SU-DHL-6 (cell line): Measurements from ENCODE around the gene KAZN.

ENCODE experiments used
- H2AFZ ChIP-seq: fragments of 200-600 bp; sonication (generic); 2 replicates; pipeline ENCODE4 v1.6.1; 2014; ENCODE audit warnings: low read depth, mild to moderate bottlenecking, moderate library complexity, mixed read lengths, antibody characterized with exemption, low read length; ENCODE audit not compliant: severe bottlenecking
- H3F3A ChIP-seq: fragments of 200-600 bp; shearing (Covaris generic); 2 replicates; pipeline ENCODE4 v1.6.0; 2016; ENCODE audit warnings: antibody characterized with exemption, mild to moderate bottlenecking; ENCODE audit not compliant: insufficient read depth
- H3K27ac ChIP-seq: fragments of 200-600 bp; sonication (generic); 2 replicates; pipeline ENCODE4 v1.5.1; 2016; ENCODE audit warnings: low read depth, mild to moderate bottlenecking, low read length, moderate library complexity, mixed read lengths
- H3K27me3 ChIP-seq: fragments of 200-600 bp; sonication (generic), shearing (Covaris generic); 2 replicates; pipeline ENCODE4 v1.6.0; 2014; ENCODE audit warnings: mild to moderate bottlenecking, low read length
- H3K36me3 ChIP-seq: fragments of 200-600 bp; sonication (generic); 2 replicates; pipeline ENCODE4 v1.6.1; 2014; ENCODE audit warnings: mild to moderate bottlenecking, low read length, mixed read lengths
- H3K4me2 ChIP-seq: fragments of 300-600, 200-600 bp; shearing (Covaris generic), sonication (generic); 2 replicates; pipeline ENCODE4 v1.6.0; 2014; ENCODE audit warnings: low read length, low read depth, mild to moderate bottlenecking; ENCODE audit not compliant: poor library complexity, severe bottlenecking
- H3K4me3 ChIP-seq: fragments of 200-600 bp; sonication (generic); 2 replicates; pipeline ENCODE4 v1.5.1; 2014; ENCODE audit warnings: antibody characterized with exemption, low read length, mild to moderate bottlenecking, mixed read lengths; ENCODE audit not compliant: insufficient read depth, poor library complexity, severe bottlenecking
- H3K79me2 ChIP-seq: fragments of 200-600 bp; sonication (generic); 2 replicates; pipeline ENCODE4 v1.6.1; 2014; ENCODE audit warnings: mild to moderate bottlenecking, low read length, moderate library complexity; ENCODE audit not compliant: insufficient read depth
- H3K9ac ChIP-seq: fragments of 200-600 bp; sonication (generic); 2 replicates; pipeline ENCODE4 v1.7.0; 2014; ENCODE audit warnings: mild to moderate bottlenecking, low read length
- H3K9me2 ChIP-seq: fragments of 200-600 bp; sonication (generic); replicated peaks from 2 replicates; pipeline ENCODE4 v1.6.1; 2014; ENCODE audit warnings: low read length; ENCODE audit not compliant: insufficient read depth
- H3K9me3 ChIP-seq: fragments of 200-600 bp; sonication (generic); 2 replicates; pipeline ENCODE4 v1.6.1; 2014; ENCODE audit warnings: low read length, mixed read lengths; ENCODE audit not compliant: insufficient read depth
- H4K20me1 ChIP-seq: fragments of 200-600 bp; sonication (generic); 2 replicates; pipeline ENCODE4 v1.6.1; 2014; ENCODE audit warnings: low read depth, mild to moderate bottlenecking, antibody characterized with exemption, low read length, moderate library complexity, mixed read lengths
- EZH2phosphoT487 ChIP-seq: fragments of 200-600 bp; sonication (generic), shearing (Covaris generic); conservative IDR thresholded peaks from 2 replicates; pipeline ENCODE4 v1.6.1; 2018; ENCODE audit warnings: mild to moderate bottlenecking, antibody characterized with exemption, low read length, moderate library complexity, mixed read lengths
- TF ChIP-seq, protein P1 (sequence below): fragments of 200-600 bp; sonication (generic); IDR thresholded peaks from one replicate; pipeline ENCODE4 v1.5.1; 2017; ENCODE audit warnings: antibody characterized with exemption, mild to moderate bottlenecking, low read length, moderate library complexity; ENCODE audit not compliant: insufficient read depth, poor library complexity, severe bottlenecking

KAZN gene

DNA sequence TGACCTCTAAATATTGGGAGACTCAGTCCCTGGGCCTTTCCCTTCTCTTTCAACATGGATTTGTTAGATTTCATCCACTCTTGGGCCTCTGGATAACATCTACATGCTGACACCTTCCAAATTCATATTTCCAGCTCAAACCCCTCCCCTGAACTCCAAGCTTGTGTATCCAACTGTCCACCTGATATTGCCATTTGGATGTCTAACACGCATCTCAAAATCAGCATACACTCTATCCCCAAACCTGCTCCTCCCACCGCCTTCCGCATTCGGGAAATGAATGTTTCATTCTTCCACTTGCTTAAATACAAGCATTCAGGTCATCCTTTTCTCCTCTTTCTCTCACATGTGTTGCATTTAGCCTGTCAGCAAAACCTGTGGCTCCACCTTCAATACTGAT, 17.5 kb upstream of the KAZN start:
- no peak overlapping the region for H3K9ac ChIP-seq
- no peaks in the 10 kb centered on the region for H3K9me2 ChIP-seq
- H4K20me1 ChIP-seq = no peaks in the 10 kb centered on the region

DNA sequence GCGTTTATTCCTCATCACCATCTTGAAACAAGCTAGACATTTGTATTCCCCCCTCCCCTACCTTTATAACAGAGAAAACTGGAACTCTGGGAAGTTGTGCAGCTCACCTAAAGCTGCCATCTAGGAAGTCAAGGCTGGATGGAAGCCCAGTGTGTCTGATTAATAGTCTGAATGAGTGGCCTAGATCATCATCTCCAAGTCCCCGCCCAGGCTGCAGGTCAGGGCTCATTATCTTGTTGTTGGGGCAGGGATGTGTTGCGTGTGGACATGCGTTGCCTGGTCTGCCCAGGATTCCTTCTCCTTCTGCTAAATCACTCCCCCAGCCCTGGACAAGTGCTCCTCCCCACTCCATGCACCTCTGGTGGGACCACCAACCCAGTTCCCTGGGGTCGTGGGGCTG, 14.7 kb upstream of the KAZN start:
- no peaks in the 10 kb centered on the region for H3K9me3 ChIP-seq
- TF ChIP-seq, protein P1, sequence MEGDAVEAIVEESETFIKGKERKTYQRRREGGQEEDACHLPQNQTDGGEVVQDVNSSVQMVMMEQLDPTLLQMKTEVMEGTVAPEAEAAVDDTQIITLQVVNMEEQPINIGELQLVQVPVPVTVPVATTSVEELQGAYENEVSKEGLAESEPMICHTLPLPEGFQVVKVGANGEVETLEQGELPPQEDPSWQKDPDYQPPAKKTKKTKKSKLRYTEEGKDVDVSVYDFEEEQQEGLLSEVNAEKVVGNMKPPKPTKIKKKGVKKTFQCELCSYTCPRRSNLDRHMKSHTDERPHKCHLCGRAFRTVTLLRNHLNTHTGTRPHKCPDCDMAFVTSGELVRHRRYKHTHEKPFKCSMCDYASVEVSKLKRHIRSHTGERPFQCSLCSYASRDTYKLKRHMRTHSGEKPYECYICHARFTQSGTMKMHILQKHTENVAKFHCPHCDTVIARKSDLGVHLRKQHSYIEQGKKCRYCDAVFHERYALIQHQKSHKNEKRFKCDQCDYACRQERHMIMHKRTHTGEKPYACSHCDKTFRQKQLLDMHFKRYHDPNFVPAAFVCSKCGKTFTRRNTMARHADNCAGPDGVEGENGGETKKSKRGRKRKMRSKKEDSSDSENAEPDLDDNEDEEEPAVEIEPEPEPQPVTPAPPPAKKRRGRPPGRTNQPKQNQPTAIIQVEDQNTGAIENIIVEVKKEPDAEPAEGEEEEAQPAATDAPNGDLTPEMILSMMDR = no peak
- no peak for TF ChIP-seq EZH2phosphoT487
- no peak overlapping the region for H3K9ac ChIP-seq
- H3F3A ChIP-seq = no peaks in the 10 kb centered on the region
- no peaks in the 10 kb centered on the region for H3K27me3 ChIP-seq
- no peak overlapping the region for H3K4me3 ChIP-seq
- no peaks in the 10 kb centered on the region for H3K36me3 ChIP-seq
- H3K4me2 ChIP-seq = no peak overlapping the region
- no peaks in the 10 kb centered on the region for H4K20me1 ChIP-seq
- H3K27ac ChIP-seq = no peak overlapping the region
- H2AFZ ChIP-seq = no peak overlapping the region
- no peaks in the 10 kb centered on the region for H3K79me2 ChIP-seq
- H3K9me2 ChIP-seq = no peaks in the 10 kb centered on the region

More for the DNA sequence above, 17.5 kb upstream of the KAZN start:
- no peaks in the 10 kb centered on the region for H3F3A ChIP-seq
- H2AFZ ChIP-seq = no peak overlapping the region
- no peaks in the 10 kb centered on the region for H3K36me3 ChIP-seq
- no peaks in the 10 kb centered on the region for H3K27me3 ChIP-seq
- no peaks in the 10 kb centered on the region for H3K9me3 ChIP-seq
- no peaks in the 10 kb centered on the region for H3K79me2 ChIP-seq
- no peak overlapping the region for H3K4me3 ChIP-seq
- TF ChIP-seq, protein P1 = no peak
- TF ChIP-seq EZH2phosphoT487 = no peak
- no peak overlapping the region for H3K4me2 ChIP-seq
- H3K27ac ChIP-seq = no peak overlapping the region

DNA sequence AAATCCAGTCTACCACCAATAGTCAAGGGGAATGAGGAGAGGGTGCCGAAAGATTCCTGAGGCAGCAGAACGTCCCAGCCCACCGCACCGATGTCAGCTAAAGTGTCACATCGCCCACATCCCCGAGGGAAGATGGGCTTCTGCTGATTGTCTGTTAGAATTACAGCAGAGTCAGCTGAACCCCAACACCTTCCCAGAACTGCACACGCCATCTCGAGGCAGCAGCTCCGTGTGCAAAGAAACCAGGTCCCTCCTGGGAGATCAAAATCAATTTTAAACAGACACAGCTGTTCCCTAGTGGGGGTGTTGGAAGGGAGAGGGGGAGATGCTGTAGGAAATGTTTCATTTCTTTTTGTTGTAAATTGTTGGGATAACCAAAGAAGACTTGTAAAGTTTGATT, 12.8 kb upstream of the KAZN start:
- H3K27ac ChIP-seq = no peak overlapping the region
- H3K36me3 ChIP-seq = no peaks in the 10 kb centered on the region
- no peak overlapping the region for H2AFZ ChIP-seq
- no peaks in the 10 kb centered on the region for H3K9me3 ChIP-seq
- no peaks in the 10 kb centered on the region for H3K79me2 ChIP-seq
- no peaks in the 10 kb centered on the region for H3F3A ChIP-seq
- no peak overlapping the region for H3K9ac ChIP-seq
- H4K20me1 ChIP-seq = no peaks in the 10 kb centered on the region
- no peak overlapping the region for H3K4me3 ChIP-seq
- TF ChIP-seq, protein P1 = no peak
- no peak for TF ChIP-seq EZH2phosphoT487
- H3K4me2 ChIP-seq = no peak overlapping the region
- no peaks in the 10 kb centered on the region for H3K27me3 ChIP-seq
- no peaks in the 10 kb centered on the region for H3K9me2 ChIP-seq
